ENCODE data around the gene USP2. TPM values are rescaled to one million over a fixed set of nuclear protein-coding genes. Genes with fewer than 3 reads are reported as not detected.

The USP2 gene
- total RNA-seq, 1 experiment from 2014 or later, result 0.67 TPM

GRCh38 chr11:119377112-119377901 lies 4.2 kb downstream of the USP2 start:
- peak; percentile 54 for DNase-seq (ENCODE audit: low read depth)

GRCh38 chr11:119376197-119376847 lies 5.2 kb downstream of the USP2 start:
- no peak for DNase-seq (ENCODE audit: low read depth)

- DNase-seq (ENCODE audit: low read depth), result peak; percentile 54
These were observed 5.9 kb downstream of the USP2 start for GRCh38 chr11:119375337-119376196.

- no peak for DNase-seq (ENCODE audit: low read depth)
These were observed 6.7 kb downstream of the USP2 start for GRCh38 chr11:119374632-119375336.

- peak; percentile 68 for DNase-seq (ENCODE audit: low read depth)
These were observed 7.4 kb downstream of the USP2 start for GRCh38 chr11:119373921-119374631.

GRCh38 chr11:119373059-119373920 lies 8.2 kb downstream of the USP2 start:
- no peak for DNase-seq (ENCODE audit: low read depth)

- DNase-seq (ENCODE audit: low read depth), result no peak
These were observed 9.0 kb downstream of the USP2 start for GRCh38 chr11:119372260-119373058.

GRCh38 chr11:119371778-119372182 lies 9.7 kb downstream of the USP2 start:
- peak; percentile 49 for DNase-seq (ENCODE audit: low read depth)

- no peak for DNase-seq (ENCODE audit: low read depth)
These were observed 10.4 kb downstream of the USP2 start for GRCh38 chr11:119371067-119371601.

GRCh38 chr11:119370486-119371046 lies 10.9 kb downstream of the USP2 start:
- DNase-seq (ENCODE audit: low read depth), result no peak

- DNase-seq (ENCODE audit: low read depth), result no peak
These were observed 12.2 kb downstream of the USP2 start for GRCh38 chr11:119369132-119369925.

GRCh38 chr11:119368121-119369034 lies 13.1 kb downstream of the USP2 start:
- no peak for DNase-seq (ENCODE audit: low read depth)

- DNase-seq (ENCODE audit: low read depth), result no peak
These were observed 13.8 kb downstream of the USP2 start for GRCh38 chr11:119367661-119368120.

GRCh38 chr11:119366690-119367620 lies 14.5 kb downstream of the USP2 start:
- no peak for DNase-seq (ENCODE audit: low read depth)

- no peak for DNase-seq (ENCODE audit: low read depth)
These were observed 16.4 kb downstream of the USP2 start for GRCh38 chr11:119365071-119365591.
